DMS 273 (cell line): ENCODE data around the gene SLC25A11.
A peak's percentile ranks its signal among the peaks of the same experiment; 100 is the strongest.
"Not testable (repeated sequence)": the region's sequence is repeated elsewhere in the genome, so short reads cannot be mapped to it uniquely, and the experiment has no call there.

Experiments used
- DNase-seq: peaks from one replicate; lab custom pipeline; 2025; ENCODE audit not compliant: unreplicated experiment; lab: John Stamatoyannopoulos, UW

SLC25A11 gene

GRCh38 chr17:4945176-4945943 lies 5.5 kb upstream of the SLC25A11 start:
- DNase-seq = peak; percentile 80

- DNase-seq = no peak
Measured at GRCh38 chr17:4944554-4945175, 4.8 kb upstream of the SLC25A11 start.

- peak; percentile 32 for DNase-seq
Measured at GRCh38 chr17:4944163-4944553, 4.3 kb upstream of the SLC25A11 start.

GRCh38 chr17:4942760-4943508 lies 3.1 kb upstream of the SLC25A11 start:
- no peak for DNase-seq

- DNase-seq = no peak
Measured at GRCh38 chr17:4941319-4941610, 1.4 kb upstream of the SLC25A11 start.

- DNase-seq = peak; percentile 57
Measured at GRCh38 chr17:4940555-4941318, 891 bp upstream of the SLC25A11 start.

GRCh38 chr17:4939546-4939795 lies 375 bp downstream of the SLC25A11 start:
- DNase-seq = no peak

GRCh38 chr17:4938688-4939545 lies 929 bp downstream of the SLC25A11 start:
- DNase-seq = peak; percentile 44

- no peak for DNase-seq
Measured at GRCh38 chr17:4938069-4938491, 1.8 kb downstream of the SLC25A11 start.

GRCh38 chr17:4937553-4937952 lies 2.3 kb downstream of the SLC25A11 start:
- no peak for DNase-seq

GRCh38 chr17:4936436-4936835 lies 3.4 kb downstream of the SLC25A11 start:
- DNase-seq = no peak

GRCh38 chr17:4935650-4936049 lies 4.2 kb downstream of the SLC25A11 start:
- DNase-seq = no peak

GRCh38 chr17:4934173-4934979 lies 5.5 kb downstream of the SLC25A11 start:
- peak; percentile 26 for DNase-seq

- DNase-seq = no peak
Measured at GRCh38 chr17:4933646-4934045, 6.2 kb downstream of the SLC25A11 start.

- no peak for DNase-seq
Measured at GRCh38 chr17:4932756-4933155, 7.1 kb downstream of the SLC25A11 start.

- no peak for DNase-seq
Measured at GRCh38 chr17:4931963-4932362, 7.9 kb downstream of the SLC25A11 start, which contains the start of gene GP1BA. TSS of gene GP1BA (plus strand) at chr17:4932277. CDS start at chr17:4932605, 328 bp downstream.

GRCh38 chr17:4928881-4929280 lies 11.0 kb downstream of the SLC25A11 start:
- no peak for DNase-seq

- DNase-seq = not testable (repeated sequence)
Measured at GRCh38 chr17:4926577-4927335, 13.1 kb downstream of the SLC25A11 start.

GRCh38 chr17:4921320-4921719 lies 18.5 kb downstream of the SLC25A11 start:
- DNase-seq = no peak
